Measurements from ENCODE around the gene C1GALT1C1L. TPM values are rescaled to one million over a fixed set of nuclear protein-coding genes. Genes with fewer than 3 reads are reported as not detected.

Gene C1GALT1C1L
- total and polyA plus RNA-seq, 2 of the 13 experiments (the other 11 are each of a cell fraction or from before 2014, with no cell fraction given): 1.3 to 2.4 TPM

- peak; percentile 92 for TF ChIP-seq ERF (CRISPR knock-in tag; IDR thresholded peaks at IDR 0.05)
- TF ChIP-seq, protein P1, sequence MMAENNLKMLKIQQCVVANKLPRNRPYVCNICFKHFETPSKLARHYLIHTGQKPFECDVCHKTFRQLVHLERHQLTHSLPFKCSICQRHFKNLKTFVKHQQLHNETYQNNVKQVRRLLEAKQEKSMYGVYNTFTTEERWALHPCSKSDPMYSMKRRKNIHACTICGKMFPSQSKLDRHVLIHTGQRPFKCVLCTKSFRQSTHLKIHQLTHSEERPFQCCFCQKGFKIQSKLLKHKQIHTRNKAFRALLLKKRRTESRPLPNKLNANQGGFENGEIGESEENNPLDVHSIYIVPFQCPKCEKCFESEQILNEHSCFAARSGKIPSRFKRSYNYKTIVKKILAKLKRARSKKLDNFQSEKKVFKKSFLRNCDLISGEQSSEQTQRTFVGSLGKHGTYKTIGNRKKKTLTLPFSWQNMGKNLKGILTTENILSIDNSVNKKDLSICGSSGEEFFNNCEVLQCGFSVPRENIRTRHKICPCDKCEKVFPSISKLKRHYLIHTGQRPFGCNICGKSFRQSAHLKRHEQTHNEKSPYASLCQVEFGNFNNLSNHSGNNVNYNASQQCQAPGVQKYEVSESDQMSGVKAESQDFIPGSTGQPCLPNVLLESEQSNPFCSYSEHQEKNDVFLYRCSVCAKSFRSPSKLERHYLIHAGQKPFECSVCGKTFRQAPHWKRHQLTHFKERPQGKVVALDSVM (CRISPR knock-in tag; IDR thresholded peaks at IDR 0.05): no peak
- no peak for TF ChIP-seq SPEN (CRISPR knock-in tag; IDR thresholded peaks at IDR 0.05; ENCODE audit: low read depth)
- TF ChIP-seq MTERF4 (CRISPR knock-in tag; IDR thresholded peaks at IDR 0.05): no peak
- 0 out of 2 replicates have a peak, but pooled peaks have one; percentile 27 for TF ChIP-seq TGIF2 (CRISPR knock-in tag; IDR thresholded peaks at IDR 0.05)
- TF ChIP-seq MAFG (CRISPR knock-in tag; IDR thresholded peaks at IDR 0.05): no peak
- TF ChIP-seq HOXA7 (CRISPR knock-in tag; IDR thresholded peaks at IDR 0.05): no peak
- no peak for TF ChIP-seq CHD4 (IDR thresholded peaks at IDR 0.05; ENCODE audit: borderline replicate concordance, low read length)
- no peak for TF ChIP-seq ZNF441 (CRISPR knock-in tag; IDR thresholded peaks at IDR 0.05; ENCODE audit: borderline replicate concordance)
- TF ChIP-seq, protein P2, sequence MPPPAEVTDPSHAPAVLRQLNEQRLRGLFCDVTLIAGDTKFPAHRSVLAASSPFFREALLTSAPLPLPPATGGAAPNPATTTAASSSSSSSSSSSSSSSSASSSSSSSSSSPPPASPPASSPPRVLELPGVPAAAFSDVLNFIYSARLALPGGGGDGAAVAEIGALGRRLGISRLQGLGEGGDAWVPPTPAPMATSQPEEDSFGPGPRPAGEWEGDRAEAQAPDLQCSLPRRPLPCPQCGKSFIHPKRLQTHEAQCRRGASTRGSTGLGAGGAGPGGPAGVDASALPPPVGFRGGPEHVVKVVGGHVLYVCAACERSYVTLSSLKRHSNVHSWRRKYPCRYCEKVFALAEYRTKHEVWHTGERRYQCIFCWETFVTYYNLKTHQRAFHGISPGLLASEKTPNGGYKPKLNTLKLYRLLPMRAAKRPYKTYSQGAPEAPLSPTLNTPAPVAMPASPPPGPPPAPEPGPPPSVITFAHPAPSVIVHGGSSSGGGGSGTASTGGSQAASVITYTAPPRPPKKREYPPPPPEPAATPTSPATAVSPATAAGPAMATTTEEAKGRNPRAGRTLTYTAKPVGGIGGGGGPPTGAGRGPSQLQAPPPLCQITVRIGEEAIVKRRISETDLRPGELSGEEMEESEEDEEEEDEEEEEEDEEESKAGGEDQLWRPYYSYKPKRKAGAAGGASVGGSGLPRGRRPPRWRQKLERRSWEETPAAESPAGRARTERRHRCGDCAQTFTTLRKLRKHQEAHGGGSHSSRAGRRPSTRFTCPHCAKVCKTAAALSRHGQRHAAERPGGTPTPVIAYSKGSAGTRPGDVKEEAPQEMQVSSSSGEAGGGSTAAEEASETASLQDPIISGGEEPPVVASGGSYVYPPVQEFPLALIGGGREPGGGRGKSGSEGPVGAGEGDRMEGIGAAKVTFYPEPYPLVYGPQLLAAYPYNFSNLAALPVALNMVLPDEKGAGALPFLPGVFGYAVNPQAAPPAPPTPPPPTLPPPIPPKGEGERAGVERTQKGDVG (CRISPR knock-in tag; IDR thresholded peaks at IDR 0.05; ENCODE audit: borderline replicate concordance): no peak
- TF ChIP-seq LCORL (IDR thresholded peaks at IDR 0.05): peak; percentile 74
- peak; percentile 57; the same call in 1 of the 2 replicates for TF ChIP-seq LCORL (CRISPR knock-in tag; IDR thresholded peaks at IDR 0.05)
- TF ChIP-seq DBP (CRISPR knock-in tag; IDR thresholded peaks at IDR 0.05; ENCODE audit: not compliant biosample characterization): no peak
- no peak for TF ChIP-seq CBFB (CRISPR knock-in tag; IDR thresholded peaks at IDR 0.05)
- TF ChIP-seq PHF8 (CRISPR knock-in tag; IDR thresholded peaks at IDR 0.05): no peak
- peak; percentile 72; the same call in 1 of the 2 replicates for TF ChIP-seq MBD4 (IDR thresholded peaks at IDR 0.05; ENCODE audit: borderline replicate concordance, low read length)
- TF ChIP-seq ZNF788 (CRISPR knock-in tag; IDR thresholded peaks at IDR 0.05; ENCODE audit: borderline replicate concordance): no peak
- TF ChIP-seq, protein P3, sequence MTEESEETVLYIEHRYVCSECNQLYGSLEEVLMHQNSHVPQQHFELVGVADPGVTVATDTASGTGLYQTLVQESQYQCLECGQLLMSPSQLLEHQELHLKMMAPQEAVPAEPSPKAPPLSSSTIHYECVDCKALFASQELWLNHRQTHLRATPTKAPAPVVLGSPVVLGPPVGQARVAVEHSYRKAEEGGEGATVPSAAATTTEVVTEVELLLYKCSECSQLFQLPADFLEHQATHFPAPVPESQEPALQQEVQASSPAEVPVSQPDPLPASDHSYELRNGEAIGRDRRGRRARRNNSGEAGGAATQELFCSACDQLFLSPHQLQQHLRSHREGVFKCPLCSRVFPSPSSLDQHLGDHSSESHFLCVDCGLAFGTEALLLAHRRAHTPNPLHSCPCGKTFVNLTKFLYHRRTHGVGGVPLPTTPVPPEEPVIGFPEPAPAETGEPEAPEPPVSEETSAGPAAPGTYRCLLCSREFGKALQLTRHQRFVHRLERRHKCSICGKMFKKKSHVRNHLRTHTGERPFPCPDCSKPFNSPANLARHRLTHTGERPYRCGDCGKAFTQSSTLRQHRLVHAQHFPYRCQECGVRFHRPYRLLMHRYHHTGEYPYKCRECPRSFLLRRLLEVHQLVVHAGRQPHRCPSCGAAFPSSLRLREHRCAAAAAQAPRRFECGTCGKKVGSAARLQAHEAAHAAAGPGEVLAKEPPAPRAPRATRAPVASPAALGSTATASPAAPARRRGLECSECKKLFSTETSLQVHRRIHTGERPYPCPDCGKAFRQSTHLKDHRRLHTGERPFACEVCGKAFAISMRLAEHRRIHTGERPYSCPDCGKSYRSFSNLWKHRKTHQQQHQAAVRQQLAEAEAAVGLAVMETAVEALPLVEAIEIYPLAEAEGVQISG (CRISPR knock-in tag; IDR thresholded peaks at IDR 0.05): no peak
- no peak for TF ChIP-seq ZNF263 (CRISPR knock-in tag; IDR thresholded peaks at IDR 0.05)
- no peak for TF ChIP-seq KLF6 (CRISPR knock-in tag; IDR thresholded peaks at IDR 0.05)
Measured at GRCh38 chr2:43634604-43635306, 41.5 kb downstream of the C1GALT1C1L start (continued).
